Measurements from ENCODE around the gene EIF1B.

DNA sequence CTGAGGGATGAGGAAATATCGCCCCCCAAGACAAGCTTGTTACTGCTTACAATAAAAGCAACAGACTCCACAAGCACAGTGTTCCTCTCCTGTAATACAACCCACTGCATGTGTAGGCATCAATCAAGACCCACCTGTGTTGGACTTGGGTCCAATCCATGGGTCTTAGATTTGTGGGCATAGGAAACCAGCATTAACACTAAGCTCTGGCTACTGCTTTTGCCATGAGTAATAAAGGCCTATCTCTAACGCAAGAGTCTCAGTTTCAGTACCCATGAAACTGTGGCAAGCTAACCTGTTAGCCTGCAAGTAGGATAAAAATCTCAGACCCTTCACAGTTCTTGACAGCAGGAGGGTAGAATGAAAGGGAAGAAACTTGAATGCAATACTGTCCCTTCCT, 5.2 kb upstream of the EIF1B start:
- TF ChIP-seq EP300 (IDR thresholded peaks at IDR 0.05; ENCODE audit: borderline replicate concordance) (no peak), NFIC (IDR thresholded peaks at IDR 0.05) (no peak), TCF12 (IDR thresholded peaks at IDR 0.05; ENCODE audit: low read depth) (no peak), YY1 (IDR thresholded peaks at IDR 0.05; ENCODE audit: low read depth) (no peak)
